ENCODE results near the gene SRP19.

- TF ChIP-seq EZH2 (IDR thresholded peaks at IDR 0.05; ENCODE audit: insufficient read depth, poor library complexity, severe bottlenecking), result no peak
- no peak for TF ChIP-seq EZH2phosphoT487 (IDR thresholded peaks at IDR 0.05; ENCODE audit: insufficient read depth, low read depth)
These were observed 6.3 kb downstream of the SRP19 start for GRCh38 chr5:112867411-112867810.
